GM23338 (cell line): ENCODE results near the gene JAKMIP2.

ENCODE experiments used
- CREB1 ChIP-seq: fragments of 250-450 bp; sonication (Bioruptor Pico); IDR thresholded peaks from 2 replicates; pipeline ENCODE4 v1.5.0; 2020; ENCODE audit warnings: low read depth, mild to moderate bottlenecking, moderate library complexity
- EZH2 ChIP-seq: fragments of 200-600 bp; sonication (generic); IDR thresholded peaks from one replicate; pipeline ENCODE4 v1.8.0; 2017; ENCODE audit warnings: antibody characterized with exemption, mild to moderate bottlenecking, low read depth; ENCODE audit not compliant: unreplicated experiment
- EZH2phosphoT487 ChIP-seq: fragments of 200-600 bp; sonication (generic); IDR thresholded peaks from one replicate; pipeline ENCODE4 v1.8.1; 2018; ENCODE audit warnings: antibody characterized with exemption; ENCODE audit not compliant: unreplicated experiment
- JUNB ChIP-seq: IDR thresholded peaks from one replicate; pipeline ENCODE4 v1.6.1; 2016; ENCODE audit warnings: antibody characterized with exemption; ENCODE audit not compliant: unreplicated experiment
- NANOG ChIP-seq: IDR thresholded peaks from 2 replicates; pipeline ENCODE4 v1.6.1; 2016; ENCODE audit warnings: antibody characterized with exemption, borderline replicate concordance
- POLR2AphosphoS5 ChIP-seq: IDR thresholded peaks from 2 replicates; pipeline ENCODE4 v1.6.1; 2016; ENCODE audit warnings: antibody characterized with exemption, low read depth
- STAT1 ChIP-seq: IDR thresholded peaks from one replicate; pipeline ENCODE4 v1.6.1; 2016; ENCODE audit warnings: antibody characterized with exemption; ENCODE audit not compliant: unreplicated experiment
- ZNF331 ChIP-seq: fragments of 250-450 bp; sonication (Bioruptor Pico); IDR thresholded peaks from 2 replicates; pipeline ENCODE4 v1.5.0; 2020; ENCODE audit warnings: low read depth, mild to moderate bottlenecking, moderate library complexity
- TF ChIP-seq, protein P1 (sequence below), 2 experiments: fragments of 200-600 bp in 1 of 2; sonication (generic) in 1 of 2; conservative IDR thresholded peaks; 2 replicates each; pipeline versions ENCODE4 v1.5.1 to v1.6.1; 2016 to 2017; ENCODE audit warnings: antibody characterized with exemption in 2 of 2, low read depth in 2 of 2, mild to moderate bottlenecking in 2 of 2, moderate library complexity in 1 of 2
- TF ChIP-seq, protein P2 (sequence below): fragments of 250-450 bp; sonication (Bioruptor Pico); IDR thresholded peaks from 2 replicates; pipeline ENCODE4 v1.5.0; 2020; ENCODE audit warnings: mild to moderate bottlenecking, moderate library complexity
- TF ChIP-seq, protein P3 (sequence below): IDR thresholded peaks from one replicate; pipeline ENCODE4 v1.6.1; 2018; ENCODE audit warnings: antibody characterized with exemption; ENCODE audit not compliant: unreplicated experiment
- TF ChIP-seq, protein P4 (sequence below): IDR thresholded peaks from 2 replicates; pipeline ENCODE4 v1.6.1; 2016; ENCODE audit warnings: antibody characterized with exemption

DNA sequence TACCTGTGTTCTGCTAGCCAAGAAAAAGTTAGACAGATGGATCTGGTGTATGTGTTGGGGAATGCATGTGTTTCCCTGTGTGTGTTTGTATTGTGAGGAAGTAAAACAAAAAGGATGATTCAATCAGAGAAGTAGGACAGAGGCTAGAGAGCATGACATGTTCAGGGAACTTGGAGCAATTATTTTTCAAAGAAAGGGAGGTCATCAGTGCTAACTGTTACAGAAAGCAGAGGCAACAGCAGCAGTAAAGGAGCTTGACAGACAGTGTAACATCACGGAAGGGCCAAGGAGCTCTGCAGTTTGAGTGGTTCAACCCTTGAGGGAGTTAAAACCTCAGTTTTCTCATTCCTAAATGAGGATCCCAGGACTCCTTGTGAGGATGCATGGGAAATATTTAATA, 35.8 kb upstream of the JAKMIP2 start:
- TF ChIP-seq POLR2AphosphoS5: no peak
- TF ChIP-seq, protein P1, sequence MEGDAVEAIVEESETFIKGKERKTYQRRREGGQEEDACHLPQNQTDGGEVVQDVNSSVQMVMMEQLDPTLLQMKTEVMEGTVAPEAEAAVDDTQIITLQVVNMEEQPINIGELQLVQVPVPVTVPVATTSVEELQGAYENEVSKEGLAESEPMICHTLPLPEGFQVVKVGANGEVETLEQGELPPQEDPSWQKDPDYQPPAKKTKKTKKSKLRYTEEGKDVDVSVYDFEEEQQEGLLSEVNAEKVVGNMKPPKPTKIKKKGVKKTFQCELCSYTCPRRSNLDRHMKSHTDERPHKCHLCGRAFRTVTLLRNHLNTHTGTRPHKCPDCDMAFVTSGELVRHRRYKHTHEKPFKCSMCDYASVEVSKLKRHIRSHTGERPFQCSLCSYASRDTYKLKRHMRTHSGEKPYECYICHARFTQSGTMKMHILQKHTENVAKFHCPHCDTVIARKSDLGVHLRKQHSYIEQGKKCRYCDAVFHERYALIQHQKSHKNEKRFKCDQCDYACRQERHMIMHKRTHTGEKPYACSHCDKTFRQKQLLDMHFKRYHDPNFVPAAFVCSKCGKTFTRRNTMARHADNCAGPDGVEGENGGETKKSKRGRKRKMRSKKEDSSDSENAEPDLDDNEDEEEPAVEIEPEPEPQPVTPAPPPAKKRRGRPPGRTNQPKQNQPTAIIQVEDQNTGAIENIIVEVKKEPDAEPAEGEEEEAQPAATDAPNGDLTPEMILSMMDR (conservative IDR thresholded peaks at IDR 0.05; ENCODE audit: low read depth in 2 of 2): peak in 1 of 2 experiments; percentile 35; a peak in 2 of 4 replicates
- no peak for TF ChIP-seq EZH2phosphoT487
- no peak for TF ChIP-seq ZNF331 (CRISPR knock-in tag)
- TF ChIP-seq EZH2: no peak
- no peak for TF ChIP-seq CREB1
- TF ChIP-seq JUNB: no peak
- TF ChIP-seq, protein P2, sequence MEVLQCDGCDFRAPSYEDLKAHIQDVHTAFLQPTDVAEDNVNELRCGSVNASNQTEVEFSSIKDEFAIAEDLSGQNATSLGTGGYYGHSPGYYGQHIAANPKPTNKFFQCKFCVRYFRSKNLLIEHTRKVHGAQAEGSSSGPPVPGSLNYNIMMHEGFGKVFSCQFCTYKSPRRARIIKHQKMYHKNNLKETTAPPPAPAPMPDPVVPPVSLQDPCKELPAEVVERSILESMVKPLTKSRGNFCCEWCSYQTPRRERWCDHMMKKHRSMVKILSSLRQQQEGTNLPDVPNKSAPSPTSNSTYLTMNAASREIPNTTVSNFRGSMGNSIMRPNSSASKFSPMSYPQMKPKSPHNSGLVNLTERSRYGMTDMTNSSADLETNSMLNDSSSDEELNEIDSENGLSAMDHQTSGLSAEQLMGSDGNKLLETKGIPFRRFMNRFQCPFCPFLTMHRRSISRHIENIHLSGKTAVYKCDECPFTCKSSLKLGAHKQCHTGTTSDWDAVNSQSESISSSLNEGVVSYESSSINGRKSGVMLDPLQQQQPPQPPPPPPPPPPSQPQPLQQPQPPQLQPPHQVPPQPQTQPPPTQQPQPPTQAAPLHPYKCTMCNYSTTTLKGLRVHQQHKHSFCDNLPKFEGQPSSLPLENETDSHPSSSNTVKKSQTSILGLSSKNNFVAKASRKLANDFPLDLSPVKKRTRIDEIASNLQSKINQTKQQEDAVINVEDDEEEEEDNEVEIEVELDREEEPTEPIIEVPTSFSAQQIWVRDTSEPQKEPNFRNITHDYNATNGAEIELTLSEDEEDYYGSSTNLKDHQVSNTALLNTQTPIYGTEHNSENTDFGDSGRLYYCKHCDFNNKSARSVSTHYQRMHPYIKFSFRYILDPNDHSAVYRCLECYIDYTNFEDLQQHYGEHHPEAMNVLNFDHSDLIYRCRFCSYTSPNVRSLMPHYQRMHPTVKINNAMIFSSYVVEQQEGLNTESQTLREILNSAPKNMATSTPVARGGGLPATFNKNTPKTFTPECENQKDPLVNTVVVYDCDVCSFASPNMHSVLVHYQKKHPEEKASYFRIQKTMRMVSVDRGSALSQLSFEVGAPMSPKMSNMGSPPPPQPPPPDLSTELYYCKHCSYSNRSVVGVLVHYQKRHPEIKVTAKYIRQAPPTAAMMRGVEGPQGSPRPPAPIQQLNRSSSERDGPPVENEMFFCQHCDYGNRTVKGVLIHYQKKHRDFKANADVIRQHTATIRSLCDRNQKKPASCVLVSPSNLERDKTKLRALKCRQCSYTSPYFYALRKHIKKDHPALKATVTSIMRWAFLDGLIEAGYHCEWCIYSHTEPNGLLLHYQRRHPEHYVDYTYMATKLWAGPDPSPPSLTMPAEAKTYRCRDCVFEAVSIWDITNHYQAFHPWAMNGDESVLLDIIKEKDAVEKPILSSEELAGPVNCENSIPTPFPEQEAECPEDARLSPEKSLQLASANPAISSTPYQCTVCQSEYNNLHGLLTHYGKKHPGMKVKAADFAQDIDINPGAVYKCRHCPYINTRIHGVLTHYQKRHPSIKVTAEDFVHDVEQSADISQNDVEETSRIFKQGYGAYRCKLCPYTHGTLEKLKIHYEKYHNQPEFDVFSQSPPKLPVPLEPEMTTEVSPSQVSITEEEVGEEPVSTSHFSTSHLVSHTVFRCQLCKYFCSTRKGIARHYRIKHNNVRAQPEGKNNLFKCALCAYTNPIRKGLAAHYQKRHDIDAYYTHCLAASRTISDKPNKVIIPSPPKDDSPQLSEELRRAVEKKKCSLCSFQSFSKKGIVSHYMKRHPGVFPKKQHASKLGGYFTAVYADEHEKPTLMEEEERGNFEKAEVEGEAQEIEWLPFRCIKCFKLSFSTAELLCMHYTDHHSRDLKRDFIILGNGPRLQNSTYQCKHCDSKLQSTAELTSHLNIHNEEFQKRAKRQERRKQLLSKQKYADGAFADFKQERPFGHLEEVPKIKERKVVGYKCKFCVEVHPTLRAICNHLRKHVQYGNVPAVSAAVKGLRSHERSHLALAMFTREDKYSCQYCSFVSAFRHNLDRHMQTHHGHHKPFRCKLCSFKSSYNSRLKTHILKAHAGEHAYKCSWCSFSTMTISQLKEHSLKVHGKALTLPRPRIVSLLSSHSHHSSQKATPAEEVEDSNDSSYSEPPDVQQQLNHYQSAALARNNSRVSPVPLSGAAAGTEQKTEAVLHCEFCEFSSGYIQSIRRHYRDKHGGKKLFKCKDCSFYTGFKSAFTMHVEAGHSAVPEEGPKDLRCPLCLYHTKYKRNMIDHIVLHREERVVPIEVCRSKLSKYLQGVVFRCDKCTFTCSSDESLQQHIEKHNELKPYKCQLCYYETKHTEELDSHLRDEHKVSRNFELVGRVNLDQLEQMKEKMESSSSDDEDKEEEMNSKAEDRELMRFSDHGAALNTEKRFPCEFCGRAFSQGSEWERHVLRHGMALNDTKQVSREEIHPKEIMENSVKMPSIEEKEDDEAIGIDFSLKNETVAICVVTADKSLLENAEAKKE (CRISPR knock-in tag): no peak
- TF ChIP-seq, protein P3, sequence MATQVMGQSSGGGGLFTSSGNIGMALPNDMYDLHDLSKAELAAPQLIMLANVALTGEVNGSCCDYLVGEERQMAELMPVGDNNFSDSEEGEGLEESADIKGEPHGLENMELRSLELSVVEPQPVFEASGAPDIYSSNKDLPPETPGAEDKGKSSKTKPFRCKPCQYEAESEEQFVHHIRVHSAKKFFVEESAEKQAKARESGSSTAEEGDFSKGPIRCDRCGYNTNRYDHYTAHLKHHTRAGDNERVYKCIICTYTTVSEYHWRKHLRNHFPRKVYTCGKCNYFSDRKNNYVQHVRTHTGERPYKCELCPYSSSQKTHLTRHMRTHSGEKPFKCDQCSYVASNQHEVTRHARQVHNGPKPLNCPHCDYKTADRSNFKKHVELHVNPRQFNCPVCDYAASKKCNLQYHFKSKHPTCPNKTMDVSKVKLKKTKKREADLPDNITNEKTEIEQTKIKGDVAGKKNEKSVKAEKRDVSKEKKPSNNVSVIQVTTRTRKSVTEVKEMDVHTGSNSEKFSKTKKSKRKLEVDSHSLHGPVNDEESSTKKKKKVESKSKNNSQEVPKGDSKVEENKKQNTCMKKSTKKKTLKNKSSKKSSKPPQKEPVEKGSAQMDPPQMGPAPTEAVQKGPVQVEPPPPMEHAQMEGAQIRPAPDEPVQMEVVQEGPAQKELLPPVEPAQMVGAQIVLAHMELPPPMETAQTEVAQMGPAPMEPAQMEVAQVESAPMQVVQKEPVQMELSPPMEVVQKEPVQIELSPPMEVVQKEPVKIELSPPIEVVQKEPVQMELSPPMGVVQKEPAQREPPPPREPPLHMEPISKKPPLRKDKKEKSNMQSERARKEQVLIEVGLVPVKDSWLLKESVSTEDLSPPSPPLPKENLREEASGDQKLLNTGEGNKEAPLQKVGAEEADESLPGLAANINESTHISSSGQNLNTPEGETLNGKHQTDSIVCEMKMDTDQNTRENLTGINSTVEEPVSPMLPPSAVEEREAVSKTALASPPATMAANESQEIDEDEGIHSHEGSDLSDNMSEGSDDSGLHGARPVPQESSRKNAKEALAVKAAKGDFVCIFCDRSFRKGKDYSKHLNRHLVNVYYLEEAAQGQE: no peak
- no peak for TF ChIP-seq STAT1
- TF ChIP-seq, protein P4, sequence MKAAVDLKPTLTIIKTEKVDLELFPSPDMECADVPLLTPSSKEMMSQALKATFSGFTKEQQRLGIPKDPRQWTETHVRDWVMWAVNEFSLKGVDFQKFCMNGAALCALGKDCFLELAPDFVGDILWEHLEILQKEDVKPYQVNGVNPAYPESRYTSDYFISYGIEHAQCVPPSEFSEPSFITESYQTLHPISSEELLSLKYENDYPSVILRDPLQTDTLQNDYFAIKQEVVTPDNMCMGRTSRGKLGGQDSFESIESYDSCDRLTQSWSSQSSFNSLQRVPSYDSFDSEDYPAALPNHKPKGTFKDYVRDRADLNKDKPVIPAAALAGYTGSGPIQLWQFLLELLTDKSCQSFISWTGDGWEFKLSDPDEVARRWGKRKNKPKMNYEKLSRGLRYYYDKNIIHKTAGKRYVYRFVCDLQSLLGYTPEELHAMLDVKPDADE: no peak
- no peak for TF ChIP-seq NANOG
